Panc1 (cell line): ENCODE data around the gene P3H3.

Experiments used
- CTCF ChIP-seq: fragments of 450-650 bp; IDR thresholded peaks from 2 replicates; pipeline ENCODE4 v1.5.1; 2017; ENCODE audit warnings: mild to moderate bottlenecking
- POLR2AphosphoS5 ChIP-seq: IDR thresholded peaks from 2 replicates; pipeline ENCODE4 v1.6.1; 2012; ENCODE audit warnings: mild to moderate bottlenecking, low read depth, low read length, moderate library complexity
- SIN3A ChIP-seq: IDR thresholded peaks from 2 replicates; pipeline ENCODE4 v1.6.1; 2012; ENCODE audit warnings: low read depth, mild to moderate bottlenecking, low read length, moderate library complexity, borderline replicate concordance; ENCODE audit not compliant: insufficient read depth

GRCh38 chr12:6826734-6827436 is 1.3 kb upstream of the P3H3 start:
- TF ChIP-seq POLR2AphosphoS5, result no peak
- no peak for TF ChIP-seq CTCF
- no peak for TF ChIP-seq SIN3A
